COLO668 (cell line): Measurements from ENCODE around the gene KRT4.
"Not testable (repeated sequence)": the region's sequence is repeated elsewhere in the genome, so short reads cannot be mapped to it uniquely, and the experiment has no call there.

Source experiments
- DNase-seq: peaks from one replicate; lab custom pipeline; 2025; ENCODE audit not compliant: unreplicated experiment; lab: John Stamatoyannopoulos, UW

KRT4 gene

DNA sequence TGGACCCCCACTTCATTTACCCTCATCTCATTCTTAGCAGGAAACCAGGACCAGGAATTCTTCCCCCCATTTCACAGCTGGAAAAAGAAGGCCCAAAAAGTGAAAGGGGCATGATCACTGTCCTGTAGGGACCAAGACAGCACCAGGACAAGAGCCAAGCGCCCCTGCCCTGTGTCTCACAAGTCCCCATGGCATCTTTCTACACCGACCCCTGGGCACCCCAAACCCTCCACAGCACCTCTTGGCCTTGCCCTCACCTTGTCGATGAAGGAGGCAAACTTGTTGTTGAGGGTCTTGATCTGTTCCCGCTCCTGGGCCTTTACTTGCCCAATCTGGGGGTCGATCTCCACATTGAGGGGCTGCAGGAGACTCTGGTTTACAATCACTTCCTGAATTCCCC, 37.5 kb downstream of the KRT4 start:
- no peak for DNase-seq

DNA sequence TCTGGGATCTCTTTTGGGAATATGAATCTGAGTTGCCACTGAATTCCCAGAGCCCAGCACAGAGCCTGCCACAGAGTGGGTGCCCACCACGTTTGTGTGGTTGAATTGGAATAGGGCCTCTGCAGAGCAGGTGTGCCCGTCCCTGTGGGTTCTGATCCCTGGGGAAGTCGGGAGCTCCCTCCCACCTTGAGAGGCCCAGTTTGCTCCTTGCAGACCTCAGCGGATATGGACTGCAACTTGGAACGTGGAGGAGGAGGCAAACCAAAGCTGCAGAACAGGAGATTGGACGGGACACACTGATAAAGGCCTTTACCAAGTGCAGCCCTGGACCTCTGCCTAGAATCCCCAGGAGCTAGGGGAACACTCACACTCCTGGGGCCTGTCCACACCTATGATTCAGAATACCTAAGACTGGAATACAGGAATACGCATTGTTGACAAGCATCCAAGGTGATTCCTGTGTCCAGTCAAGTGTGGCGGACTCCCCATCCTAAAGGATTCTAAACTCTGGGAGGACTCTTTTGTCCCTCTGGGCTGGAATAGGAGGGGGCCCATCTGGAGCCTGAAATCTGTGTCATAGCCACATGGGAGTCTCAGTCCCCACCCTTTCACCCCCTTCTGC, 39.2 kb downstream of the KRT4 start:
- DNase-seq = no peak

GRCh38 chr12:52772772-52773171, 41.1 kb downstream of the KRT4 start:
- no peak for DNase-seq

DNA sequence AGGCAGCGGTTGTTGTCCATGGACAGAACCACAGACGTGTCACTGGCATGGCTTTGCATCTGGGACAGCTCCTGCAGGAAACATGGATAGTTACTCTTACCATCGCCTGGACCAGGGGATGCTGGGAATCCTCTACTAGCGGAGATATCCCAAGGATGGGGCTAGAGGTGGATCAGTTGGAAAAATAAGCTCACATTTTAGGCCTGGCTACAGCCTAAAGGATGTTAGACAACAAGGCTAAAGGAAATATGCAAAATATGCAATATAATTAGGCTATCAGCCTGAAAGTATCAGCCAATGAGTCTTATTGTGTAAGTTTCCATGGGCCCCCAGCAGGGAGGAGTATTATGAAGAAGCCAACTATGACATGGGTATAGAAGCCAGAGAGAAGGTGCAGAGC, 41.7 kb downstream of the KRT4 start:
- no peak for DNase-seq

DNA sequence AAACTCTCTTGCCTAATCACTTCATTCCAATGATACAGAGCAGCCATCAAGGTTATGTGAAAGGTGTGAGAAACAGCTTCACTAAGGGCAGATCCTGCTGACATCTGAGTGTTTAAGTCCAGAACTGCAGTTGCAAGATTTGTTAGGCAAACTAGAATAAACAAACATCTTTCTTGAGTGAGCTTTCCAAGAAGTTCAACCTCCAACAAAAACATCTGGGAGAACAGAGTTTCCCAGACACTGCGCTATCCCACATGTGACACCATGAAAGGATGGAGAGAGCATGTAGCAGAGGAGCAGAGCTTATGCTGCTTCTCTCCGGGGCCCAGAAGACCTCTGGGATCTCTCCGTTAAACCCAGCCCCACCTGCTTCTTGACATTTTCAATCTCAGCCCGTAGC, 42.4 kb downstream of the KRT4 start:
- DNase-seq = no peak

GRCh38 chr12:52771088-52771487, 42.8 kb downstream of the KRT4 start:
- no peak for DNase-seq

DNA sequence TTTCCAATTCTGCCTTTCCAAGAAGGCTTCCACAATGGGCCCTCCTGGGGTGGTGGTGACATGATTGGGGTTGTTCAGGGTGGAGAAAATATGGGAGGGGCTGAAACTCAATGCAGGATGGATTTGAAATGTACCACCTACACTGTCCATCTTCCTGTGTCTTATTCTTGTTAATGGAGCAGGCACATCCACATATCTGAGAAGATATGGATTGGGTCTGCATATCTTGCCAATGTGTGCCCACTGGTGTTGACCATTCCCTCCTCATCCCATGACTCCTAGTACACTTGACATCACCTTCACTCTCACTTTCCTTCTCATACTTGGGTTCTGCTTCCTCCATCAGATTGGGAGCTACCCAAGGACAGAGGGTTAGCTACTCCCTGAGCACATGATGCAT, 44.0 kb downstream of the KRT4 start:
- DNase-seq = no peak

- no peak for DNase-seq
Measured at GRCh38 chr12:52769354-52769753, 44.6 kb downstream of the KRT4 start.

DNA sequence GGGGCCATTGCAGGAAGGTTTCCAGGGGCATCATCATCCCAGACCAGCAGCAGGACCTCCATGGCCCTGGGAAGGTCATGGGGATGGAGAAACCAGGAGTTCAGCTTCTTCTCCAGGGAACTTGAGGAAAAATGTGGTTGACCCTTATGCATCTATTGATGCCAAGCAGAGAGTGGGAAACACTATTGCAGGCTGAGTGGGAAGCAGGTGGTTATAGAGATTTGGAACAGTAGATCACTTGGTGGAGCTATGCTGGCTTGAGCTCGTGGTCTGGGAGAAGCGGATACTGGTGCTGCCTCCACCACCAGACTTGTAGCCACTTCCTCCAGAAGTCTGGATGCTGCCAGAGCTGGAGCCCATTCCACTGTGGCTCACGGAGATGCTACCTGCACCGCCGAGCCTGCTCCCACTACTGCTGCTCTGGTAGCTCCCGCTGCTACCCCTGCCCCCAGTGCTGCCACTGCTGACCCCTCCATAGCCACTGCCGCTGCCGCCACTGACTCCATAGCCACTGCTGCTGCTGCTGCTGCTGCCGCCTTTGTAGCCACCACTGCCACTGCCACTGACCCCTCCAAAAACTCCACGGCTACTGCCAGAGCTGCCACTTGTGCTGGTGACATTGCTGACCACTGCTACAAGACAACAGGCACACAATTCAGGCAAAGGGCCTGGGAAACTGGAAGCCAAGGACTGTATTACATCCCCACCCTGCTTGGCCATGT, 45.3 kb downstream of the KRT4 start:
- DNase-seq = no peak

DNA sequence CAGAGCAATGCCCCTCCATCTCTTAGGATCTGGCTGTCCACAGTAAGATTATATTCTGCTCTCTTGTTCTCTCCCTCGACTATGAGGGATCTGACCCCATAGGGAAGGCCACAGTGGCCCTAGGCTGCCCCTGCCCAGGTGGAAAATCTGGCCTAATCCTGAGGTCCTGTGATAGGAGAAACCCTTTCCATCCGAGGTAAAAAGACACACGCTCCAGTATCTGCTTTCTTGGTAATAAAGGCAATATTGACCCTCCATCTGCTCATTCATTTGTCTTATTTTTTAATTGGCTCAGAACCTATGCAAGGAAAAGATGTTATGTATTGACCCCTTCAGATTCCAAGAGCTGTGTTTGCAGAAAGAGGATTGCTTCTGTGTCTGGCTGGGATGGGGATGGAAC, 46.5 kb downstream of the KRT4 start:
- no peak for DNase-seq

- DNase-seq = no peak
Measured at GRCh38 chr12:52767020-52767379, 46.9 kb downstream of the KRT4 start.

DNA sequence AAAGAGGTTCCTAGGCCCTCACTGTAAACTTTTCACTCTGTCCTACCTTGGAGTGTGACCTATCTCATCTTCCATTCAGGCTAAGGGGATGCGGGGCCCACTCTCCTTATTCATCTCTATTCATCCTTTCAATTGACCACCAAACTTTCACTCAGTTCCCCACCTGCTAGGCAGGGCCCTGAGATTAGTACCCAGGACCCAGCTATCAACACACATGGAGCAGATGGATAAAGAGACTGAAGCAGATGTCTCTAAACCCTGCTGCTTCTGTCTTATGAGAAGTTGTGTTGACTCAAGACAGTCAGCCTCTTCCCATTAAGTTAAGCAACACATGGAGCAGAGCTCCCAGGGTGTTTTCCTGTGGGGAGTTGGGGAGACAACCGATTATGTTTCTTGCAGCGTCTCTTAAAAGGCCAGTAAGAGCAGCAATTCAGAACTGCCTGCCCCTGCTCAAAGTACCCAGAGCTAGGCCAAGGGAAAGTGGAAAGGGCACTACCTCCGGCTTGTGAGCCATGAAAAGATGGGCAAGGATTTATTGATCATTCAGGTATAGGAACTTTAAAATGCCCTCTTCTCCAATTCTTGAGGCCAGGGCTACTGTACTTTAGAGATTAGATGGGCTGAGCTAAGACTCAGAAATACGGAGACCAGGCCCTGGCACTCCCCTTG, 47.4 kb downstream of the KRT4 start:
- no peak for DNase-seq

GRCh38 chr12:52765702-52766101, 48.2 kb downstream of the KRT4 start:
- no peak for DNase-seq

DNA sequence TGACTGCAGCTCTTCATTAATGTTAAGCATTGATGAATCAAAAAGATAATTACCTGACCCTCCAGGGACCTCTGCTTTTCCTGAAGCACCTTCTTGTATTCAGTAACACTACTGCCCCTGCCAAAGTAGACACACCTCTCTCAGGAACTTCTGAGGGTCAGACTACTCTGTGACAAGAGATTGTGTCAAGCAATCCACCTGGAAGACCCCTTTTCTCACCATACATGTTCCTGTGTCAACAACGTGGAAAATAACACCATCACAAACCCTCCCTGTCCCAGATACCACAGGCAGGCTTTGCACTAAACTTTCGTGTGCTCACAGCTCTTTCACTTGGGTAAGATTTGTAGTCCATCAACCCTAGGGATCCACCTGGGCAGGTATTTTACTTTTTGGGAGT, 49.9 kb downstream of the KRT4 start:
- no peak for DNase-seq

DNA sequence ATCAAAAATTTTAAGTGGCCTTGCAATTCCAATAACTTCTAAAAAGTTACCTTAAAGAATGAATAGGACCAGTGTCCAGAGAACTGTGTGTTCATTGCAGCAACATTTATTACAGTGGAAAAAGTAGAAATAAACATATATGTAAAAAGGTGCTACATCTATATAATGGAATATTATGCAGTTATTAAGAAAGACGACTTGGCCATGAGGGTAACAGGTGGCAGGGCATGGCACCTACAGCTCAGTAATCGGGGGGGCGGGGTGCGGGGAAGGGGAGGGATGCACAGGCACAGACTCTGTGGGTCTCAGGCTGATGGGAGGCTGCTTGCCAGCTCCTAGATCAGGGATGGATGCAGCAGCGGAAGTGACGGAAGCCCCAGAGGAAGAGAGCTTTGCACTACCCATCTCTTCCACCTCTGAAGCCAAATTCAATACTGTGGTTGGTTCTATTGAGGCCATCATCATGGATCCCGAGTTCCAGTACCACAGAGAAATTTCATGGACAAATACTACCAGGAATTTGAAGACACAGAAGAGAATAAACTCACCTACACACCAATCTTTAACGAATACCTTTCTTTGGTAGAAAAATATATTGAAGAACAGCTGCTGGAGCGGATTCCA, 50.8 kb downstream of the KRT4 start:
- DNase-seq = no peak

DNA sequence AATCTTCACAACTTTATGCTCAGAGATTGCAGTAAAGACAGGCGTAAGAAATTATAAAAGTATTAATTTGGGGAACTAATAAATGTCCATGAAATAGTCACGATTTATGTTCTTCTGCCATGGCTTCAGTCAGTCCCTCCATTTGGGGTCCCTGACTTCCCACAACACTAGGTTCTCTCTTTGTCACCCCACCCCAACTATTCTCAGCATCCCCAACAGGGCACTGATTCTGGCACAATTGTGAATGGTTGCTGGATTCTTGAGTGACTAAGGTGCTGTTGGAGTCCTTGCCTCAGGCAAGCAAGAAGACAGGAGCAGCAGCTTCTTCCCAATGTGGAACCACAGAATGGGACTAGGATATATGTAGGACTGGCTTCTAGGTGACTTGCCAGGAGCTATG, 52.1 kb downstream of the KRT4 start:
- no peak for DNase-seq

- DNase-seq = not testable (repeated sequence)
Measured at GRCh38 chr12:52761218-52761617, 52.7 kb downstream of the KRT4 start.

- no peak for DNase-seq
Measured at GRCh38 chr12:52760623-52761022, 53.3 kb downstream of the KRT4 start.

DNA sequence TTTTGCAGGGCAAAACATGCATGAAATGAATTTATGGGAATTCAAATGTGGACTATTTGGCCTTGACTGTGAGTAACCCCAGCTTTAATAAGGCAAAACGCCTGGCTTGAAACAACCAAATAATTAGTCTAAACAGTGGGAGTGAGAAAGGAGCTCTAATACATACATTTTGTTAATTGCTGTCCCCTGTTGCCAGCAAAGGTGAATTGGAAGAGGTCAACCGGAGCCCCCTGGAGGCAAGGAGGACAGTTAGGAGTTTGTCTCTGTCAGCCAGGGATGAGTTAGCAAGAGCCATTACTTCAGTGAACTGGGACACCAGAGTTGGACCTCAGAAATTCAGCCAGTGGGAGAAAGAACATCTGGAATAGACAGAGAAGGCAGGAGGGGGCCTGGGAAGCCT, 54.2 kb downstream of the KRT4 start:
- DNase-seq = no peak

DNA sequence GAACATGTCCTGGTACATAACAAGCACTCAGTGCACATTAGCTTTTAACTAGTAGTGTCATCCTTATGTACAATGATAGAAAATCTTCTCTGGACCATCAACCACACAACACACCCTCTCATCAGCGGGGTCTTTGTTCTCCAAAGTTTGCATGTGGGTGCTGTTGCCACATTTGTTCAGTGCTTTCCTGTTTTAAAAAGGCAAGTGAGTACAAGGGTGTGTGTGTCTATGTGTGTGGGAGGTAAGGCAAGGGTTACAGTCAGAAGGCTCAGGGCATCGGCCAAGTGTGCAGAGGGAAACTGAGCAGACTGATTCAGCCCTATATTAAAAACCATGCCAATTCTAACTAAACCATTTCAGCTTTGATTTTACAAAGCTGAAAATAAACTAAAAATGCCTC, 54.7 kb downstream of the KRT4 start:
- DNase-seq = no peak

DNA sequence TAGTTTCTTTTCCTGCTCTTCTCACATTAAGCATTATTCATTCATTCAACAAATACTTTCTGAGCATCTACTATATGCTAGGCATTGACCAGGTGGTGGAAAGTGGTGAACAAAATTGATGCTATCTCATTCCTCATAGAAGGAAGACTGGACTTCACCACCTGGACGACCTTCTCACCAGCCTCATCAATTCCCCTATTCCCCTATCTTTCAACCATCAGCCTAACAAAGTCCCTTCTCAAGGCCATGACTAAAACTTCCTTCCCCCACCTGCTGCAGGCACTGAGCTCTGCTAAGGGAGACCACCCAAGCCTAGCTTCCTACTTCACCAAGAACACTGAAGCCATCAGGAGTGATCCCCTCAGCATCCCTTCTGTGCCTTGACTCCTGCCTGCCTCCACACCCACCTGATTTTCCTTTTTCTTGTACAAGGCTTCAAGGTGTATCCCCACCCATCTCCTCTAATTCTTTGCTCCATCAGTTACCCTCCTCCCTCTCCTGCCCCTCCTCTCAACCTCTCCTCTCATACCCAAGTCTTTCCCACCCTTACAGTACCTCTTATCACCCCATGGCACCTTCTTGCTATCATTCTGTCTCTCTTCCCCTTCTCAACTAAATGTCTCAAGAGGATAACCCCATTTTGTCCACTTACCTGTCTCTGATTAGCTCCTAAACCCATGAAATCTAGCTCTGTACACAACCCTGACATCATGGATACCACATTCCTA, 56.3 kb downstream of the KRT4 start:
- DNase-seq = no peak
